ENCODE data around the gene RXRG.

The RXRG gene

GRCh38 chr1:165439330-165439729 is 5.6 kb downstream of the RXRG start:
- no peak for TF ChIP-seq POLR2A (IDR thresholded peaks at IDR 0.05; ENCODE audit: low read depth, low read length)
- FAIRE-seq (no peak), DNase-seq (ENCODE audit: insufficient read length, low spot score) (no peak)

GRCh38 chr1:165436994-165437393 is 7.9 kb downstream of the RXRG start:
- FAIRE-seq (no peak), DNase-seq (ENCODE audit: insufficient read length, low spot score) (no peak)
- TF ChIP-seq POLR2A (IDR thresholded peaks at IDR 0.05; ENCODE audit: low read depth, low read length), result no peak

GRCh38 chr1:165435801-165436200 is 9.1 kb downstream of the RXRG start:
- DNase-seq (ENCODE audit: insufficient read length, low spot score), result no peak
- FAIRE-seq, result no peak
- TF ChIP-seq POLR2A (IDR thresholded peaks at IDR 0.05; ENCODE audit: low read depth, low read length), result no peak

- DNase-seq (ENCODE audit: insufficient read length, low spot score) (no peak), FAIRE-seq (no peak)
- no peak for TF ChIP-seq POLR2A (IDR thresholded peaks at IDR 0.05; ENCODE audit: low read depth, low read length)
These were observed 10.6 kb downstream of the RXRG start for GRCh38 chr1:165434281-165434680.

- FAIRE-seq (no peak), DNase-seq (ENCODE audit: insufficient read length, low spot score) (no peak)
- no peak for TF ChIP-seq POLR2A (IDR thresholded peaks at IDR 0.05; ENCODE audit: low read depth, low read length)
These were observed 13.8 kb downstream of the RXRG start for GRCh38 chr1:165431079-165431478.

GRCh38 chr1:165426745-165427144 is 18.2 kb downstream of the RXRG start:
- DNase-seq (ENCODE audit: insufficient read length, low spot score) (no peak), FAIRE-seq (no peak)
- no peak for TF ChIP-seq POLR2A (IDR thresholded peaks at IDR 0.05; ENCODE audit: low read depth, low read length)

- no peak for TF ChIP-seq POLR2A (IDR thresholded peaks at IDR 0.05; ENCODE audit: low read depth, low read length)
- FAIRE-seq (no peak), DNase-seq (ENCODE audit: insufficient read length, low spot score) (no peak)
These were observed 19.3 kb downstream of the RXRG start for GRCh38 chr1:165425621-165426020.

GRCh38 chr1:165424454-165425216 is 20.3 kb downstream of the RXRG start:
- no peak for FAIRE-seq
- no peak for DNase-seq (ENCODE audit: insufficient read length, low spot score)
- TF ChIP-seq POLR2A (IDR thresholded peaks at IDR 0.05; ENCODE audit: low read depth, low read length), result no peak

- no peak for FAIRE-seq
- no peak for TF ChIP-seq POLR2A (IDR thresholded peaks at IDR 0.05; ENCODE audit: low read depth, low read length)
These were observed 21.8 kb downstream of the RXRG start for GRCh38 chr1:165423136-165423535.

GRCh38 chr1:165420655-165421054 is 24.3 kb downstream of the RXRG start:
- DNase-seq (ENCODE audit: insufficient read length, low spot score) (no peak), FAIRE-seq (no peak)
- TF ChIP-seq POLR2A (IDR thresholded peaks at IDR 0.05; ENCODE audit: low read depth, low read length), result no peak

More at GRCh38 chr1:165423136-165423535, 21.8 kb downstream of the RXRG start:
- no peak for DNase-seq (ENCODE audit: insufficient read length, low spot score)

GRCh38 chr1:165419839-165420238 is 25.1 kb downstream of the RXRG start:
- TF ChIP-seq POLR2A (IDR thresholded peaks at IDR 0.05; ENCODE audit: low read depth, low read length), result no peak
- no peak for DNase-seq (ENCODE audit: insufficient read length, low spot score)
- no peak for FAIRE-seq

- no peak for TF ChIP-seq POLR2A (IDR thresholded peaks at IDR 0.05; ENCODE audit: low read depth, low read length)
- DNase-seq (ENCODE audit: insufficient read length, low spot score), result no peak
- no peak for FAIRE-seq
These were observed 26.7 kb downstream of the RXRG start for GRCh38 chr1:165418195-165418594.

GRCh38 chr1:165416876-165417275 is 28.1 kb downstream of the RXRG start:
- no peak for DNase-seq (ENCODE audit: insufficient read length, low spot score)
- FAIRE-seq, result no peak
- no peak for TF ChIP-seq POLR2A (IDR thresholded peaks at IDR 0.05; ENCODE audit: low read depth, low read length)

GRCh38 chr1:165415068-165415467 is 29.9 kb downstream of the RXRG start:
- TF ChIP-seq POLR2A (IDR thresholded peaks at IDR 0.05; ENCODE audit: low read depth, low read length), result no peak
- FAIRE-seq (no peak), DNase-seq (ENCODE audit: insufficient read length, low spot score) (no peak)

GRCh38 chr1:165414620-165415019 is 30.3 kb downstream of the RXRG start:
- no peak for TF ChIP-seq POLR2A (IDR thresholded peaks at IDR 0.05; ENCODE audit: low read depth, low read length)
- FAIRE-seq (no peak), DNase-seq (ENCODE audit: insufficient read length, low spot score) (no peak)
